K562 (cell line): ENCODE results near the gene PBRM1. TPM values are rescaled to one million over a fixed set of nuclear protein-coding genes. Genes with fewer than 3 reads are reported as not detected.
A peak's percentile ranks its signal among the peaks of the same experiment; 100 is the strongest.

Source experiments
- ATF1 ChIP-seq, 2 experiments: fragments of 450-650 bp in 1 of 2; IDR thresholded peaks; 2 replicates each; pipeline ENCODE4 v1.6.1; 2016; ENCODE audit warnings: missing compliant biosample characterization in 1 of 2, missing genetic modification characterization in 1 of 2
- CBFA2T2 ChIP-seq: fragments of 450-650 bp; conservative IDR thresholded peaks from 2 replicates; pipeline ENCODE4 v1.6.1; 2017; ENCODE audit warnings: mild to moderate bottlenecking
- E2F6 ChIP-seq, 2 experiments: IDR thresholded peaks; 2 replicates each; pipeline ENCODE4 v1.6.1; 2011; ENCODE audit warnings: borderline replicate concordance in 1 of 2, control low read depth in 1 of 2, low read depth in 1 of 2, low read length in 1 of 2, mild to moderate bottlenecking in 1 of 2, mixed read lengths in 1 of 2, moderate library complexity in 1 of 2; ENCODE audit not compliant: insufficient read depth in 1 of 2, insufficient read length in 1 of 2, poor library complexity in 1 of 2, severe bottlenecking in 1 of 2; ENCODE audit errors: extremely low read depth in 1 of 2
- ELK3 ChIP-seq: fragments of 450-650 bp; formaldehyde crosslinking; IDR thresholded peaks from 2 replicates; pipeline ENCODE4 v1.4.0; 2020; ENCODE audit warnings: mild to moderate bottlenecking
- MAX ChIP-seq: sonication (generic); formaldehyde crosslinking; IDR thresholded peaks from 2 replicates; pipeline ENCODE4 v1.9.0; 2022; ENCODE audit warnings: mild to moderate bottlenecking, missing genetic modification reagents
- XRCC5 ChIP-seq: fragments of 200-400 bp; formaldehyde crosslinking; IDR thresholded peaks from 2 replicates; pipeline ENCODE4 v1.6.1; 2017; ENCODE audit warnings: low read depth, mild to moderate bottlenecking, low read length
- ZBTB11 ChIP-seq, 3 experiments: fragments of 200-800 bp in 1 of 3; fragments of 250-450 bp in 1 of 3; fragments of 450-650 bp in 1 of 3; sonication (Bioruptor Pico) in 1 of 3; sonication (Bioruptor generic) in 1 of 3; formaldehyde crosslinking in 1 of 3; IDR thresholded peaks; 2 replicates each; pipeline versions ENCODE4 v1.6.1 to v1.8.0; 2016 to 2022; ENCODE audit warnings: mild to moderate bottlenecking in 2 of 3, missing genetic modification characterization in 2 of 3, missing compliant biosample characterization in 1 of 3, moderate library complexity in 1 of 3
- ZNF518B ChIP-seq: fragments of 250-450 bp; sonication (Bioruptor Pico); IDR thresholded peaks from 2 replicates; pipeline ENCODE4 v1.5.0; 2021; ENCODE audit warnings: mild to moderate bottlenecking, moderate library complexity
- ZSCAN32 ChIP-seq: fragments of 450-650 bp; formaldehyde crosslinking; IDR thresholded peaks from 2 replicates; pipeline ENCODE4 v1.4.0; 2020; ENCODE audit warnings: mild to moderate bottlenecking, moderate library complexity
- polyA plus RNA-seq, 8 experiments: library from polyadenylated mRNA; depleted of rRNA in 4 of 8; stranded (reverse) in 5 of 8; unstranded in 3 of 8; fragments of >200 nt; fragmentation: Nextera tagmentation in 2 of 8; fragmentation: Illumina TruSeq in 1 of 8; extraction: Ambion mirVana in 2 of 8; extraction: Trizol in 1 of 8; gene quantifications; 2 replicates each; pipeline versions ENCODE4 v1.2.1 to v1.2.3, GENCODE V29; 2011 to 2014; ENCODE audit warnings: inconsistent platforms in 1 of 8, missing spikeins in 1 of 8
- total RNA-seq, 7 experiments: library from RNA; depleted of rRNA in 6 of 7; stranded (reverse); fragments of >200 nt in 6 of 7; fragmentation: Illumina TruSeq in 2 of 7; extraction: Trizol in 2 of 7; gene quantifications; 2 replicates each; pipeline versions ENCODE4 v1.2.1 to v1.2.3, GENCODE V29; 2011 to 2021; ENCODE audit warnings: low replicate concordance in 1 of 7

Gene PBRM1
- total and polyA plus RNA-seq, 9 of the 15 experiments (the other 6 are each of a cell fraction or from before 2014, with no cell fraction given): 3.9 to 31.8 (median 19.0) TPM

- TF ChIP-seq ZSCAN32 (CRISPR knock-in tag) (no peak), XRCC5 (no peak), ELK3 (CRISPR knock-in tag) (no peak), ATF1 (CRISPR knock-in tag; IDR thresholded peaks at IDR 0.05) (peak; percentile 40; the same call in 1 of the 2 replicates), ATF1 (tag; IDR thresholded peaks at IDR 0.05) (peak; percentile 94), ZBTB11 (CRISPR knock-in tag; IDR thresholded peaks at IDR 0.05) (peak in 1 of 3 experiments; percentile 90; a peak in 2 of 6 replicates), MAX (CRISPR knock-in tag) (peak; percentile 97), ZNF518B (CRISPR knock-in tag) (no peak), CBFA2T2 (no peak), E2F6 (IDR thresholded peaks at IDR 0.05; ENCODE audit: borderline replicate concordance in 1 of 2, extremely low read depth in 1 of 2, insufficient read depth in 1 of 2, insufficient read length in 1 of 2, low read depth in 1 of 2, low read length in 1 of 2, poor library complexity in 1 of 2, severe bottlenecking in 1 of 2) (peak; percentile 12 to 28)
Measured at GRCh38 chr3:52685709-52686691, at the start of gene PBRM1, which contains the start of gene GNL3 (continued).
